ENCODE data around the gene SERPIND1. TPM values are rescaled to one million over a fixed set of nuclear protein-coding genes. Genes with fewer than 3 reads are reported as not detected.

Gene SERPIND1
- total RNA-seq, 1 donor from 2014 or later: not detected

- Histone ChIP-seq H3K4me2 (ENCODE audit: low read length) (no peak overlapping the region), H3K9ac (ENCODE audit: low read length) (no peak overlapping the region), H3K36me3 (ENCODE audit: insufficient read depth, low read length) (peaks cover 6% of the 10 kb centered on the region), H3K4me3 (ENCODE audit: insufficient read depth, low read depth, low read length) (no peak overlapping the region), H4K20me1 (ENCODE audit: insufficient read depth, low read length) (peaks cover 6% of the 10 kb centered on the region), H2AFZ (ENCODE audit: low read depth, low read length) (no peak overlapping the region), H3K9me3 (ENCODE audit: insufficient read depth, low read depth, low read length) (no peaks in the 10 kb centered on the region), H3K4me1 (ENCODE audit: insufficient read depth, low read length) (peaks cover 31% of the 10 kb centered on the region), H3K79me2 (ENCODE audit: insufficient read depth, low read length) (no peaks in the 10 kb centered on the region), H3K27ac (ENCODE audit: low read depth, low read length) (no peak overlapping the region), H3K27me3 (ENCODE audit: insufficient read depth, low read length) (no peaks in the 10 kb centered on the region)
- TF ChIP-seq EZH2 (IDR thresholded peaks at IDR 0.05; ENCODE audit: insufficient read depth, low read length) (no peak), CTCF (IDR thresholded peaks at IDR 0.05; ENCODE audit: insufficient read depth, low read depth, low read length) (no peak)
- Mint-ChIP-seq H3K27me3 (ENCODE audit: low read depth, unreplicated experiment) (no peaks in the 10 kb centered on the region), H3K36me3 (ENCODE audit: low read depth, unreplicated experiment) (peaks cover 14% of the 10 kb centered on the region), H3K4me1 (ENCODE audit: low read depth, unreplicated experiment) (peaks cover 29% of the 10 kb centered on the region), H3K4me3 (ENCODE audit: unreplicated experiment) (no peak overlapping the region), H3K27ac (ENCODE audit: unreplicated experiment) (no peak overlapping the region), H3K9me3 (ENCODE audit: unreplicated experiment) (no peaks in the 10 kb centered on the region)
- DNase-seq (ENCODE audit: low read depth) (no peak), FAIRE-seq (no peak)
Observed at GRCh38 chr22:20746431-20747189, 27.3 kb upstream of the SERPIND1 start.

DNA sequence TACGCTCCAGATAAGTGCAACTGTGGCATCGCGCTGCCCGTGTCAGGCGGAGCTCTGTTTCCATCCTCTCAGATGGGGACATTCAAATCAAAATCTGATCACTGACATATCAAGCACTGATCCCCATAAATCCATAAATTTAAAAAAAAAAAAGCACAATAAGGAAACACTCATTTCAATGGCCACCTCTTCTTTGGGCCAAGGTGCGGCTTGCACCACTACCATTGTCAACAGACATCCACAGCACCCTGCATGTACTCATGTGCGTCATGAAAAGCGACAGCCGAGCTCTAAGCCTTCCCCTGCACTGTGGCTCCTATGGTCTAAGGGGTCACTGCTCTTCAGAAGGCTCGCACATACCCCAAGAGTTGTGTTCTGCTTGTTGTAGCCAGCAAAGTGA lies 26.7 kb upstream of the SERPIND1 start:
- Histone ChIP-seq H3K9ac (ENCODE audit: low read length) (no peak overlapping the region), H3K9me3 (ENCODE audit: insufficient read depth, low read depth, low read length) (no peaks in the 10 kb centered on the region), H3K27me3 (ENCODE audit: insufficient read depth, low read length) (no peaks in the 10 kb centered on the region), H3K4me1 (ENCODE audit: insufficient read depth, low read length) (peaks cover 33% of the 10 kb centered on the region), H4K20me1 (ENCODE audit: insufficient read depth, low read length) (peaks cover 6% of the 10 kb centered on the region), H3K36me3 (ENCODE audit: insufficient read depth, low read length) (peaks cover 7% of the 10 kb centered on the region), H3K79me2 (ENCODE audit: insufficient read depth, low read length) (no peaks in the 10 kb centered on the region), H3K4me3 (ENCODE audit: insufficient read depth, low read depth, low read length) (no peak overlapping the region), H3K27ac (ENCODE audit: low read depth, low read length) (no peak overlapping the region), H2AFZ (ENCODE audit: low read depth, low read length) (no peak overlapping the region), H3K4me2 (ENCODE audit: low read length) (no peak overlapping the region)
- H3K4me3 Mint-ChIP-seq (ENCODE audit: unreplicated experiment): no peak overlapping the region
- no peak for FAIRE-seq
- H3K4me1 Mint-ChIP-seq (ENCODE audit: low read depth, unreplicated experiment): peaks cover 29% of the 10 kb centered on the region
- peaks cover 12% of the 10 kb centered on the region for H3K36me3 Mint-ChIP-seq (ENCODE audit: low read depth, unreplicated experiment)
- TF ChIP-seq EZH2 (IDR thresholded peaks at IDR 0.05; ENCODE audit: insufficient read depth, low read length) (no peak), CTCF (IDR thresholded peaks at IDR 0.05; ENCODE audit: insufficient read depth, low read depth, low read length) (no peak)
- no peak overlapping the region for H3K27ac Mint-ChIP-seq (ENCODE audit: unreplicated experiment)
- no peaks in the 10 kb centered on the region for H3K9me3 Mint-ChIP-seq (ENCODE audit: unreplicated experiment)
- H3K27me3 Mint-ChIP-seq (ENCODE audit: low read depth, unreplicated experiment): no peaks in the 10 kb centered on the region
- no peak for DNase-seq (ENCODE audit: low read depth)

GRCh38 chr22:20748082-20748481 lies 25.8 kb upstream of the SERPIND1 start:
- no peaks in the 10 kb centered on the region for H3K27me3 Mint-ChIP-seq (ENCODE audit: low read depth, unreplicated experiment)
- H2AFZ ChIP-seq (ENCODE audit: low read depth, low read length): no peak overlapping the region
- H3K9ac ChIP-seq (ENCODE audit: low read length): no peak overlapping the region
- H3K9me3 ChIP-seq (ENCODE audit: insufficient read depth, low read depth, low read length): no peaks in the 10 kb centered on the region
- H3K4me3 ChIP-seq (ENCODE audit: insufficient read depth, low read depth, low read length): no peak overlapping the region
- FAIRE-seq (no peak), DNase-seq (ENCODE audit: low read depth) (no peak)
- H3K4me2 ChIP-seq (ENCODE audit: low read length): no peak overlapping the region
- H3K27ac Mint-ChIP-seq (ENCODE audit: unreplicated experiment): no peak overlapping the region
- no peaks in the 10 kb centered on the region for H3K27me3 ChIP-seq (ENCODE audit: insufficient read depth, low read length)
- no peak for TF ChIP-seq CTCF (IDR thresholded peaks at IDR 0.05; ENCODE audit: insufficient read depth, low read depth, low read length)
- no peak for TF ChIP-seq EZH2 (IDR thresholded peaks at IDR 0.05; ENCODE audit: insufficient read depth, low read length)
- H4K20me1 ChIP-seq (ENCODE audit: insufficient read depth, low read length): peaks cover 6% of the 10 kb centered on the region
- H3K79me2 ChIP-seq (ENCODE audit: insufficient read depth, low read length): no peaks in the 10 kb centered on the region
- peaks cover 29% of the 10 kb centered on the region for H3K4me1 Mint-ChIP-seq (ENCODE audit: low read depth, unreplicated experiment)
- no peak overlapping the region for H3K4me3 Mint-ChIP-seq (ENCODE audit: unreplicated experiment)
- no peak overlapping the region for H3K27ac ChIP-seq (ENCODE audit: low read depth, low read length)
- peaks cover 12% of the 10 kb centered on the region for H3K36me3 Mint-ChIP-seq (ENCODE audit: low read depth, unreplicated experiment)
- H3K9me3 Mint-ChIP-seq (ENCODE audit: unreplicated experiment): no peaks in the 10 kb centered on the region
- H3K36me3 ChIP-seq (ENCODE audit: insufficient read depth, low read length): peaks cover 12% of the 10 kb centered on the region
- H3K4me1 ChIP-seq (ENCODE audit: insufficient read depth, low read length): peaks cover 33% of the 10 kb centered on the region
